HCEC 1CT (cell line): ENCODE results near the gene KLF16.

ENCODE experiments used
- DNase-seq: peaks from one replicate; pipeline ENCODE4 v3.0.0-alpha.2; 2017

Gene KLF16

DNA sequence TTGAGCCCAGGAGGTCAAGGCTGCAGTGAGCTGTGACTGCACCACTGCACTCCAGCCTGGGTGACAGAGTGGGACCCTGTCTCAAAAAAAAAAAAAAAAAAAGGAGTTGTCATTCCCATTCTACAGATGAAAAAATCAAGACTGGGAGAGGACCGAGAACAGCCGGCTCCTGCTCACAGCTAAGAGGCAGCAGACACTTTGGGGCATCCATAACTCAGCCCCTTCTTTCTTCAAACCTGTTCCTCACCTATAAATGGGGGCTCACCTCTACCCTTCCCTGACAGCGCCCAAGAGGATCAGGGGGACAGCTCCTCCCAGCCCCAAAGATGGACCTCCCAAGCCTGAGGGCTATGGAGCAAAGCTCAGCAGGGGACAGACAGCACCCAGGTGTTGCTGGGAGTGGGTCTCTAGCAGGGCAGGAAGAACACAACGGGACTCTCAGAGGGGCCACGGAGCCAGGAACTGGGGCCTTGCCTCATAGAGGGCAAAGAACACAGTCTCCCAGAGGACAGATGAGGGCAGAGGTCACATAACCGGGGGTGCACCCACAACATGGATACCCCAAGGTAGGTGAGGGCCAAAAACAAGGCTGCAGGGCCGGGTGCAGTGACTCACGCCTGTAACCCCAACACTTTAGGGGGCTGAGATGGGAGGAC, 3.4 kb upstream of the KLF16 start:
- no peak for DNase-seq

DNA sequence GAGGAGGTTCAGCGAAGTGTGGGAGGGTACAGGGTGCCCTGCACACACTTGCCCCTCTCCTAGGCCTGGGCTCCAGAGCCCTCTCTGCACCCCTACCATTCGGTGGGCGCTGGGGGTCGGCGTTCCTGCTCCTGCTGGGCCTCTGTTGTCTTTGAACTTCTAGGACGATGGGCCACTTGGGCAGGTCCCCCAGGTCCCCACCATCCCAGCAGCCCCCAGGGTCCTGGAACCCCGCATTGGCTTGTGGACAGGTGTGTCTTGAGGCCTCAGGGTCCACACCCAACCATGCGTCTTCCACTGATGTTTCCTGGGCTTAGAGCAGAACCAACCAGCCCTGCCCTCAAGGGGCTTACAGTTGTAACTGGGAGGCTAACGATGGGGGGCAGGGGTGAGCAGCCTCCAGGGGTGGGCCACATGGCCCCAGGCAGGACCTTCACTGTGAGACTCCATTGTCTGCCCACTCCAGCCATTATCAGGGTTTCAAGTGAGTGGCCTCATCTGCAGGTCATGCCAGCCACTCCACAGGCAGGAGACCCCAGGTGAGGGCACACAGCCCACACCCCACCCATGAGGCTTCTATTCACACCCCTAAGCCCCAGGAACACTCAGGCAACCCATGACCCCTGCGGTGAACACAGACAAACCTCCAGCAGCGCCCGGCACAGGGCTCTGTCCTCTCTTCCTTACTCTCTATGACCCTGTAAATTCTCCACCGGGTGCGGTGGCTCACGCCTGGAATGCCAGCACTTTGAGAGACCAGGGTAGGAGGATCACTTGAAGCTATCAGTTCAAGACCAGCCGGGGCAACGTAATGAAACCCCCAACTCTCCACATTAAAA, 2.0 kb upstream of the KLF16 start:
- DNase-seq = no peak

- DNase-seq = peak; percentile 64
Observed at GRCh38 chr19:1864480-1865171, 1.2 kb upstream of the KLF16 start.

DNA sequence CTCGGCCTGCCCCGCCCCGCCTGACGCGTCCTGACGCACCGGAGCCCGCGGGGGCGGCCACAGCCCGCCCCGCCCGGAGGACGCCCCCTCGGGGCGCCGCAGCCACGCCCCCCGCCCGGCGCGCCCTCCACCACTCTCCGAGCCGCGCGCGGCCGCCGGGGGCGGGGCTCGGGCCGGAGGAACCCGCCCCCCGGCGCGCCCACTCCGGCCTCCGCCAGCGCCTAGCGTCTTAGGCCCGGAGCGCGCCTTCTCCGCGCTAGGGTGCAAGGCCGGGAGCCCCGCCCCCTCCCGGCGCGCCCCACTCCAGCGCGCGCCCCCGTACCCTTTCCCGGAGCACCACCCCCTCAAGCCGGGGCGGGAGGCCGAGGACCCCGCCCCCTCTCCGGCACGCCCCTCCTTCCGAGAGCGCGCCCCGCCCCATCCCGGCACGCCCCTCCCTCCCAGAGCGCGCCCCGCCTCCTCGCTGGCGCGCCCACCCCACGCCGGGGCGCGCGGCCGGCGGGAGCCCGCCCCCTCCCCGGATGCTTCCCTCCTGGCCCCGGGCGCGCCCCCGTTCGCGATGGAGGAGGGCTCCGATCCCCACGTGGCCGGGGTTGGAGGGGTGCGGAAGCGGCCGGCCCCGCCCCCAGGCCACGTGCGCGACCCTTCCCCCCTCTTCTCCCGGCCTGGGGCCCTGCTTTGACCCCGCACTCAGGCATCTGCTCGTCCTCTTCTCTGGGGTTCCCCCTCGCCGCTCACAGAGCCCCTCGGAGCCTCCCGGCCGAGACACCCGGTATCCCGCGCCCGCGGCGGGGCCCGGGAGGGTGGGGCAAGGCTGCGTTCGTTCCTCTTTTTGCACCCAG, 480 bp upstream of the KLF16 start:
- DNase-seq = peak; percentile 93

DNA sequence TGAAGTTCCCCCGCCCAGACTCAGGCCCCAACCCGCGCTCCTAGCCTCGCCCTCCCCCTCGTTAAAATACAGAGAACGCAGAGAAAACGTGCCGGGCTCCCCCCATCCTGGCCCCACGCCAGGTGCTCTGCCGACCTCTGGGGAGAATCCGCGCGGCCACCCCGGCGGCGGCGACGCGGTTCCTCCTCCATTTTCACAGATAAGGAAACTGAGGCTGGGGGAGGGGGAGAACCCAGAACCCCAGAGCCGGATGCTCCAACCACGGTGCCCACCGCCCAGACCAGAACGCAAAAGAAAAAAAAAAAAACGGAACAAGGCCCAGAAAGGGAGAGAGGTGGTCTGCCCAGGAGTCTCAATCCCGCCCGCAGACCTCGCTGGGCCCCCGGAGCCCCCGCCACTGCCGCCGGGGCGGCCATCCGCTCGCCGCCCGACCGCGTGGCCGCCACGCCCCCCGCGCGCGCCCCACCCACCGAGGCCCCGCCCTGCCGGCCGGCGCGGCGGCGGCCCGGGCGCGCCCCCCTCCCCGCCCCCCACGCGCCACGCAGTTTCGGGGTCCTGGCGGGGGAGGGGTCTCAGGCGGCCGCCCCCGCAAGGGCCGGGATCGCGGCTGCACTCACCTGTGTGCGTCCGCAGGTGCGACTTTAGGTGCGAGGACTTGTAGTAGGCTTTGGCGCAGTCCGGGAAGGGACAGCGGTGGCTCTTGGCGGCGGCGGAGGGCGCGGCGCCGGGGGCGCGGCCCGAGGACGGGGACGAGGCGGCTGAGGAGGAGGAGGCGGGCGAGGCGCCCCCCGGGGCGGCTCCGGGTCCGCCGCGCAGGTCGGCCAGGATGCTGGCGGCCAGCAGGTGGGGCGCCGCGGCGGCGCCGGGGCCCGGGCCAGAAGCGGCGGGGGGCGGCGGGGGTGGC, 703 bp downstream of the KLF16 start:
- DNase-seq = no peak

GRCh38 chr19:1862068-1862423, 1.3 kb downstream of the KLF16 start:
- no peak for DNase-seq

DNA sequence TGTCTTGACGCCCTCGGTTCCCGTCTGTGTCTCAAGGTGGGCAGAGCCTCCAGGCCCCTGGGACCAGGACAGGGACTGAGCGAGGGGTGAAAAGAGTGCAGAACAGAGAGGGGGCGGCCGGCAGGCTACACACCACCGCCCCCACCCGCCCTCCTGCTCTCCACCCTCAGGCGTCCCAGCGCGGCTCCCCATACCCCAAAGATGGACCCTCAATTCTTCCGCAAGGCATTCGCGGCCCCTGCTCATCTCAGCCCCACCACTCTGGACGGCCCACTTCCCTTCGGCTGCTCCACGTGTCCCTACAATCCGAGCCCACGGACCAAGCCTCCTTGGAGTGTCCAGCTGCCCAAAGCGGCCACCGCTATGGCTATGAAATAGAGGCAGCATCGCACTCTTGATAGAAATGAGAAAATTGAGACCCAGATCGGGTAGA, 1.8 kb downstream of the KLF16 start:
- no peak for DNase-seq

GRCh38 chr19:1860821-1861598, 2.4 kb downstream of the KLF16 start:
- DNase-seq = no peak

DNA sequence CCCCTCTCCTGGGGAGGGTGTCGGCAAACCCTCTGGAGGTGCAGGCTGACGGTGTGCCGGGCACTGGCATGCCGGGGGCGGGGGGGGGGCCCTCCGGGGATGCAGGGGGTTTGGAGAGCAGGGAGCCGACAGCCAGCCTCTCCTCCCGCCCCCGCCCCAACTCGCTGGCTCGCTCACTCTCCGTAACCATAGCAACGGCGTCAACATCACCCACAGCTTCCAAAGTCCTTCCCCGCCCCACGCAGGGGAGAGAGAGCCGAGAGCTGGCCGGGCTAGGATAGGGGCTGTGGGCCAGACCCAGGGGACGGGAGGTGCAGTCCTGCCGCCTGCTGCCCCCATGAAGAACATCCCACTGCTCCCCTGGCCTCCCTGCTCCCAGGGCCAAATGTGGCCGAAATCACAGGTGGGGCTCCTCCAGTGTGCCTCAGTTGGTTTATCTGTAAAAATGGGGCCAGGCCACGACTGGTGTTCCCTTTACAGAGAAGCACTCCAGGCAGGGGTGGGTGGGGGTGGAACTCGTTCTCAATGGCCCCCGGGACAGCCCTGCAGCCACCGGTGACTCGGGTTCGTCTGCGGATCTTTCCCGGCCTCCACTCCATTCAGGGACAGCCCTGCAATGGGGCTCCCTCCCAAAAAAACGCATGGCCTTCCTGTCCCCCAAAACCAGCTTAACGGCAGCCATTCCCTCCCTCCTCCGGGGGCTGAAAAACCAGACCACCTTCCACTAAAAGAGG, 3.2 kb downstream of the KLF16 start:
- DNase-seq = peak; percentile 50

GRCh38 chr19:1859331-1859781, 4.0 kb downstream of the KLF16 start:
- DNase-seq = no peak

- DNase-seq = no peak
Observed at GRCh38 chr19:1858412-1859081, 4.8 kb downstream of the KLF16 start.

- DNase-seq = no peak
Observed at GRCh38 chr19:1857648-1858326, 5.6 kb downstream of the KLF16 start.

DNA sequence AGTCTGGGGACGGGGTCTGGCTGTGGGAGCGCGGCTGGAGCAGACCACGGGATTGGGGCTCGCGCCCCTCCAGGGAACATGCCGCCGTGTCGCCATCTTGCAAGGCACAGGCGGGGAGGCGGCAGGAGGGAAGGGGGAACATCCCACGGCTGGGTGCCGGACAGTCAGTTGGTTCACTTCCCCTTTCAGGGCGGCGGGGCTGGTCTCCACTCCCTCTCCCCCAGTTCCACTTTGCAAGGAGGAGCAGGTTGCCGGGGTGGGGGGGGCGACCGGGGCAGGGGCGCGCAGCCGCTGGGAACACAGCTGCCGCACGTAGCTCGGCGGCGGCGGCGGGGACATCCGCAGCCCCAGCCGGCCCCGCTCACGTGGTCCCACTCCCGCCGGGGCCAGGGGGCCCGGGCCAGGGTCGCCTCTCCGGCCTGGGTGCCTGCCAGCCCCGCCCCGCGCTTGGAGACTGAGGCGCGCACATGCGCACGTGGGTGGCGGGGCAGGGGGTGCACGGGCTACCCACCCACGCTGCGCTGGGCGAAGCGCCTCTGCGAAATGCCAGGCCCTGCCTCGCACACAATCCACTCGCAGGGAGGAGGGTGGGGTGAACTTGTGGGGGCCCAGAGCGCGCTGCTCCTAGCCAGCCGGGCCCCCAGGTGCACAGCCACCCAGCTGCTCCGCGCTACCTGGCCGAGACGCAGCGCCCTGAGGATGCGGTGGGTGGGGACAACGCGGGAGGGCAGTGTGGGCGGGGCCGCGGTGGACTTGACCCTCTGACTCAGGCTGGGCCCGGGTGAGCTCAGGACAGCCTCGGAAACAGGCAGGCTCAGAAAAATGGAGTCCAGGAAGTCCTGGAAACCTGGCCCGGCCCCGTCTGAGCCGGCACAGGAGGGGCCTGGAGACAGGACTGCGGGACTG, 6.4 kb downstream of the KLF16 start:
- peak; percentile 83 for DNase-seq

DNA sequence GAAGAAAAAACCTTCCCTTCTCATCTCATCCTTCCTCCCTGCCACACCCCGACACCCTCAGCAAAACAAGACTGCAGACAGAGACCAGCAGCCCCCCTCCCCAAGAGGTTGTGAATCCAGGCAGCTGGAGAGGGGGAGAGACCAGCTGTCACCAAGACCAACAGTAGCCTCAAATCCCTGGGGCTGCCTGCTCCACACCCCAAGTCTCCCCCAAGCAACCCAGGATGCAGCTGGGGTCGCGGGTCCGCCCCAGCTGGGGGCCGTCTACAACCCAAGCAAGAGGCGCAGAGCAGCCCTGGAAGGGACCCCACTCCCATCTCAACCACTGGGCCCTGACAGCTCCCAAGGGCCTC, 7.1 kb downstream of the KLF16 start:
- DNase-seq = no peak

DNA sequence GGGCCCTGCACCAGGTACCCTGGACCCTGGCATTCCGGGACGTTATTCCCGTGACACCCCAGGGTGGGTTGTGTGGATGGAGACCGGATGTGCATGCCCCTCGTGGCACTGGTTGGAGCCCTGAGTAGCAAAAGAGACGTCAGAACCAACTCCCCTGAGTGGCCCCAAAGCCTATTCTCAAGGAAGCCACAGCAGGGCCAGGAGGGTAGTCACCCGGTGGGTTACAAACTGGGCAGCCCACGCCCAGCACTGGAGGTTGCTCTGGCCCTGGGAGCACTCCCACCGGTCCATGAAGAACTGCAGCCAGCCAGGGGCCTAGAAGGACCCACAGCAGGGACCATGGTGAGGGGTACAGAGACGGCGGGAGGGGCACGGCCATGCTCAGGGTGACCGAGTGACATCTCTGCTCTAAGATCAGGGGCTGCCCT, 7.5 kb downstream of the KLF16 start:
- no peak for DNase-seq

DNA sequence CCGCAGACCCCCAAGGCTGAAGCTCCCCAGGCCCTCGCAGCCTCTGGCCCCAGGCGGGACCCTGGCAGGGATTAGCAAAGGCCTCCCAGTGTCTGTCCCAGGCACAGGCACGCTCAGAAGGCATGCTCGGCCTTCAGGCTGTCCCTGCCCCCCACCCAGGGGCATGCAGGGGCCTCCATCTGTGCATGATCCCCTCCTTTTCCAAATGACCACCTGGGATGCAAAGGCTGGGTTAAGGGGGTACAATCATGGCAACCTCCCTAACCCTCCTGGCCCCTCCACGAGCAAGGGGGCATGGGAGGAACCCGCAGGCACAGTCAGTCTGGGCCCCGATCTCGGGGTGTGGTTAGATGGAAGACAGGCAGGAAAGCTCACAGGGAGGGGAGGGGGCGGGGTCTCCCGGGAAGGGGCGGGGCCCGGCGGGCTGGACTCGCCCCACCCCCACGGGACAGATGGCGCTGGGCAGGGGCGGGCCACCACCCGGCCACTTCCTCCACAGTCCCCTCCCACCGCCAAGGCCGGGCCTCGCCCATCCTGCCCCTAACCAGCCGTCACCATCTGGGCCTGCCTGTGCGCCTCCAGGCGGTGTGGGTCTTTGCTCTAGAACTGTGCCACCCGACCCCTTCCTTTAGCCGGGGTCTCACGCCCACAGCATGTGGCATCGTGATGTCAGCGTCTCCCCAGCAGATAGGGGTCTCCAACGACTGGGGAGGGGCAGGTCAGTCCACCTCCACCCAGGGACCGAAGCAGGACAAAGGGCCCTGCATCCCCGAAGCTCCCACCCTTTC, 8.1 kb downstream of the KLF16 start:
- peak; percentile 92 for DNase-seq

DNA sequence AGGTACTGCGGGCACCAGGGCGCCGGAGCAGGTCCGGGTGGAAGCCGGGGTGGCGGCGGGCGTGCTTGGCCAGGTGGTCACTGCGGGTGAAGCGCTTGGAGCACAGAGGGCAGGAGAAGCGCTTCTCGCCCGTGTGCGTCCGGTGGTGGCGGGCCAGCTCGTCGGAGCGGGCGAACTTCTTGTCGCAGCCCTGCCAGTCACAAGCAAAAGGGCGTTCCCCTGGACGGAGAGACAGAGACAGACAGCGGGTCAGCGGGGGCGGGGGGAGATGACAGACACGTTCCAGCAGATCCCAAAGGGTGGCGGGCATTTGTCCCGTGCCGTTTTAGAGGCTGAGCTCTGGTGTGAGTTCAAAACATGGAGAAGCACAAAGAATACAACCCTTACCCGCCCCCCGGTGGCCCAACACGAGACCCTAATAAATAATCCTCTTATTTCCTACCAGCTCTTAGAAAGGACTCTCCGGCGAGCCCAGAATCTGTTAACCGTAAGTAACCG, 8.8 kb downstream of the KLF16 start:
- DNase-seq = no peak
